ENCODE data around the gene TMTC1.

DNA sequence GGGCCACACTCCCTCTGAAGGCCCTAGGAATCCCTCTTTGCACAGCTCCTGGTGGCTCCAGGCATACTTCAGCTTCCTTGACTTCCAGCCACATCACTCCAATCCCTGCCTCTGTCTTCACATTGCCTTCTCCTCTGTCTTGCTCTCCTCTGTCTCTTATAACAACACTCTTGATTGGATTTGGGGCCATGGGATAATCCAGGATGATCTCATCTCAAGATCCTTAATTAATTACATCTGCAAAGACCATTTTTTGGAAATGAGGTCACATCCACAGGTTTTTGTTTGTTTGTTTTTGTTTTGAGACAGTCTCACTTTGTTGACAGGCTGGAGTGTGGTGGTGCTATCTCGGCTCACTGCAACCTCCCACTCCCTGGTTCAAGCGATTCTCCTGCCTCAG lies 88.7 kb downstream of the TMTC1 start:
- no peak for TF ChIP-seq ARNTL (CRISPR knock-in tag; IDR thresholded peaks at IDR 0.05; ENCODE audit: borderline replicate concordance, low read depth)
- no peak for TF ChIP-seq OSR1 (CRISPR knock-in tag; IDR thresholded peaks at IDR 0.05)
- no peak for TF ChIP-seq ZNF565 (CRISPR knock-in tag; conservative IDR thresholded peaks at IDR 0.05; ENCODE audit: low read depth)
- TF ChIP-seq ISL1 (CRISPR knock-in tag; IDR thresholded peaks at IDR 0.05) = no peak
- no peak for TF ChIP-seq TOX (CRISPR knock-in tag; IDR thresholded peaks at IDR 0.05; ENCODE audit: borderline replicate concordance)
- no peak for TF ChIP-seq SNAI2 (CRISPR knock-in tag; IDR thresholded peaks at IDR 0.05)
